ENCODE data around the gene CAVIN3.
"Not testable (repeated sequence)": the region's sequence is repeated elsewhere in the genome, so short reads cannot be mapped to it uniquely, and the experiment has no call there.

CAVIN3 gene

GRCh38 chr11:6323291-6323905 is 3.1 kb upstream of the CAVIN3 start:
- no peak for DNase-seq (ENCODE audit: low read depth)

- DNase-seq (ENCODE audit: low read depth) = no peak
Measured at GRCh38 chr11:6321961-6322362, 1.7 kb upstream of the CAVIN3 start.

- DNase-seq (ENCODE audit: low read depth) = no peak
Measured at GRCh38 chr11:6321356-6321755, 1.1 kb upstream of the CAVIN3 start.

- no peak for DNase-seq (ENCODE audit: low read depth)
Measured at GRCh38 chr11:6319704-6320410, 444 bp downstream of the CAVIN3 start.

- no peak for DNase-seq (ENCODE audit: low read depth)
Measured at GRCh38 chr11:6319001-6319703, 1.1 kb downstream of the CAVIN3 start.

- DNase-seq (ENCODE audit: low read depth) = no peak
Measured at GRCh38 chr11:6318204-6318603, 2.1 kb downstream of the CAVIN3 start.

GRCh38 chr11:6315811-6316425 is 4.4 kb downstream of the CAVIN3 start:
- no peak for DNase-seq (ENCODE audit: low read depth)

GRCh38 chr11:6312106-6312505 is 8.2 kb downstream of the CAVIN3 start:
- DNase-seq (ENCODE audit: low read depth) = no peak

- DNase-seq (ENCODE audit: low read depth) = no peak
Measured at GRCh38 chr11:6307876-6308275, 12.4 kb downstream of the CAVIN3 start.

- no peak for DNase-seq (ENCODE audit: low read depth)
Measured at GRCh38 chr11:6305297-6305696, 15.0 kb downstream of the CAVIN3 start.

GRCh38 chr11:6303661-6304060 is 16.6 kb downstream of the CAVIN3 start:
- no peak for DNase-seq (ENCODE audit: low read depth)

- no peak for DNase-seq (ENCODE audit: low read depth)
Measured at GRCh38 chr11:6301096-6301495, 19.2 kb downstream of the CAVIN3 start.

GRCh38 chr11:6300325-6300724 is 20.0 kb downstream of the CAVIN3 start:
- no peak for DNase-seq (ENCODE audit: low read depth)

GRCh38 chr11:6298605-6299004 is 21.7 kb downstream of the CAVIN3 start:
- no peak for DNase-seq (ENCODE audit: low read depth)

GRCh38 chr11:6297831-6298230 is 22.5 kb downstream of the CAVIN3 start:
- DNase-seq (ENCODE audit: low read depth) = no peak

- DNase-seq (ENCODE audit: low read depth) = no peak
Measured at GRCh38 chr11:6285019-6285418, 35.3 kb downstream of the CAVIN3 start.

- no peak for DNase-seq (ENCODE audit: low read depth)
Measured at GRCh38 chr11:6284250-6284649, 36.1 kb downstream of the CAVIN3 start.

- no peak for DNase-seq (ENCODE audit: low read depth)
Measured at GRCh38 chr11:6283453-6284023, 36.8 kb downstream of the CAVIN3 start.

GRCh38 chr11:6280809-6281208 is 39.5 kb downstream of the CAVIN3 start:
- not testable (repeated sequence) for DNase-seq (ENCODE audit: low read depth)

- no peak for DNase-seq (ENCODE audit: low read depth)
Measured at GRCh38 chr11:6273188-6273587, 47.1 kb downstream of the CAVIN3 start.

GRCh38 chr11:6271598-6271997 is 48.7 kb downstream of the CAVIN3 start:
- DNase-seq (ENCODE audit: low read depth) = no peak

GRCh38 chr11:6270584-6271246 is 49.6 kb downstream of the CAVIN3 start:
- no peak for DNase-seq (ENCODE audit: low read depth)
